CD4-positive, alpha-beta T cell (primary cell): ENCODE results near the gene RGCC. TPM values are rescaled to one million over a fixed set of nuclear protein-coding genes. Genes with fewer than 3 reads are reported as not detected.

ENCODE experiments used
- ATAC-seq: fragments of 200-7000 bp; cut with Tn5 transposase; one replicate; pipeline ENCODE4 v1.10.0; 2022; ENCODE audit warnings: mild to moderate bottlenecking; ENCODE audit not compliant: poor library complexity
- CTCF ChIA-PET: fragments of 350-600 bp; sonication (Branson Sonifier 250); formaldehyde crosslinking; loops from one replicate; lab custom pipeline; 2021; ENCODE audit warnings: antibody characterized with exemption, inconsistent platforms; lab: Charles Lee
- POLR2A ChIA-PET: fragments of 350-600 bp; sonication (Branson Sonifier 250); formaldehyde crosslinking; loops from one replicate; lab custom pipeline; 2021; ENCODE audit warnings: antibody characterized with exemption, inconsistent platforms; lab: Charles Lee
- DNase-seq, 14 experiments: peaks; one replicate each; pipeline ENCODE4 v3.0.0-alpha.2; 2013 to 2020; ENCODE audit warnings: mixed read lengths in 2 of 14
- H3K27ac ChIP-seq, 2 donors: one replicate each; pipeline versions ENCODE4 v1.5.1 to v1.7.0; 2013; ENCODE audit warnings: low read length in 2 of 2, low read depth in 1 of 2, mild to moderate bottlenecking in 1 of 2
- H3K27me3 ChIP-seq, 2 experiments: 1 replicate in 1 of 2; 2 replicates in 1 of 2; pipeline versions ENCODE4 v1.6.1 to v1.7.0; 2013; ENCODE audit warnings: low read length in 2 of 2, control low read depth in 1 of 2, mild to moderate bottlenecking in 1 of 2, moderate library complexity in 1 of 2; ENCODE audit not compliant: insufficient read depth in 2 of 2, control insufficient read depth in 1 of 2
- H3K36me3 ChIP-seq: one replicate; pipeline ENCODE4 v1.6.1; 2013; ENCODE audit warnings: low read length, control low read depth; ENCODE audit not compliant: insufficient read depth
- H3K4me1 ChIP-seq: one replicate; pipeline ENCODE4 v1.6.1; 2013; ENCODE audit warnings: low read length, control low read depth; ENCODE audit not compliant: insufficient read depth
- H3K4me3 ChIP-seq: one replicate; pipeline ENCODE4 v1.5.1; 2013; ENCODE audit warnings: mild to moderate bottlenecking, low read length, moderate library complexity
- H3K9me3 ChIP-seq, 2 experiments: 1 replicate in 1 of 2; 2 replicates in 1 of 2; pipeline versions ENCODE4 v1.6.1 to v1.7.0; 2013; ENCODE audit warnings: low read length in 2 of 2, mild to moderate bottlenecking in 2 of 2, control low read depth in 1 of 2, moderate library complexity in 1 of 2; ENCODE audit not compliant: control insufficient read depth in 1 of 2, insufficient read depth in 1 of 2
- H3K27ac Mint-ChIP-seq: one replicate; pipeline ENCODE4 v1.8.0; 2020; ENCODE audit warnings: mixed read lengths
- H3K27me3 Mint-ChIP-seq: one replicate; pipeline ENCODE4 v1.8.0; 2021; ENCODE audit warnings: mixed read lengths
- H3K36me3 Mint-ChIP-seq: one replicate; pipeline ENCODE4 v1.8.0; 2021; ENCODE audit warnings: low read depth, mixed read lengths
- H3K4me1 Mint-ChIP-seq: one replicate; pipeline ENCODE4 v1.8.0; 2021; ENCODE audit warnings: low read depth, mixed read lengths
- H3K4me3 Mint-ChIP-seq: one replicate; pipeline ENCODE4 v1.8.0; 2020; ENCODE audit warnings: mild to moderate bottlenecking, mixed read lengths
- H3K9me3 Mint-ChIP-seq: one replicate; pipeline ENCODE4 v1.8.0; 2020; ENCODE audit warnings: mixed read lengths
- intact Hi-C, 2 experiments: fragments of 100-400 bp; cut with DNase I in 1 of 2; cut with micrococcal nuclease in 1 of 2; formaldehyde crosslinking; loops; one replicate each; pipeline versions ENCODE4 v1.15.1 to v1.9.0; 2023 to 2025; cut with DNase I, micrococcal nuclease
- total RNA-seq, 174 experiments: library from RNA in 2 of 174; stranded (reverse) in 2 of 174; gene quantifications; one replicate each; pipeline ENCODE4 v1.2.3 and lab custom pipeline; 2021 to 2026
- TF ChIP-seq, protein P1 (sequence below): fragments of 200-600 bp; IDR thresholded peaks from one replicate; pipeline ENCODE4 v1.8.0; 2022; ENCODE audit warnings: antibody characterized with exemption, mild to moderate bottlenecking

Gene RGCC
- total RNA-seq, 2 experiments from 2014 or later: 752 to 758 TPM

- H3K27me3 Mint-ChIP-seq: peaks cover 3% of the 10 kb centered on the region
- H3K27me3 ChIP-seq: no peaks in the 10 kb centered on the region
- H3K36me3 Mint-ChIP-seq: peaks cover 64% of the 10 kb centered on the region
- POLR2A ChIA-PET: interaction anchor here (0.6 to 5.7 kb wide), 14 partner anchors 11 to 280 kb away, joined by 3 to 37 read pairs (median 6); no protein-coding TSS in a partner anchor
- peaks cover 0 to 4% of the 10 kb centered on the region in 2 experiments for H3K9me3 ChIP-seq
- TF ChIP-seq, protein P1, sequence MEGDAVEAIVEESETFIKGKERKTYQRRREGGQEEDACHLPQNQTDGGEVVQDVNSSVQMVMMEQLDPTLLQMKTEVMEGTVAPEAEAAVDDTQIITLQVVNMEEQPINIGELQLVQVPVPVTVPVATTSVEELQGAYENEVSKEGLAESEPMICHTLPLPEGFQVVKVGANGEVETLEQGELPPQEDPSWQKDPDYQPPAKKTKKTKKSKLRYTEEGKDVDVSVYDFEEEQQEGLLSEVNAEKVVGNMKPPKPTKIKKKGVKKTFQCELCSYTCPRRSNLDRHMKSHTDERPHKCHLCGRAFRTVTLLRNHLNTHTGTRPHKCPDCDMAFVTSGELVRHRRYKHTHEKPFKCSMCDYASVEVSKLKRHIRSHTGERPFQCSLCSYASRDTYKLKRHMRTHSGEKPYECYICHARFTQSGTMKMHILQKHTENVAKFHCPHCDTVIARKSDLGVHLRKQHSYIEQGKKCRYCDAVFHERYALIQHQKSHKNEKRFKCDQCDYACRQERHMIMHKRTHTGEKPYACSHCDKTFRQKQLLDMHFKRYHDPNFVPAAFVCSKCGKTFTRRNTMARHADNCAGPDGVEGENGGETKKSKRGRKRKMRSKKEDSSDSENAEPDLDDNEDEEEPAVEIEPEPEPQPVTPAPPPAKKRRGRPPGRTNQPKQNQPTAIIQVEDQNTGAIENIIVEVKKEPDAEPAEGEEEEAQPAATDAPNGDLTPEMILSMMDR: peak; percentile 78
- H3K4me1 Mint-ChIP-seq: peaks cover 65% of the 10 kb centered on the region
- DNase-seq: peak; percentile 48 to 87 (median 65)
- peaks cover 56% of the 10 kb centered on the region for H3K4me1 ChIP-seq
- H3K27ac Mint-ChIP-seq: peak overlapping the region; percentile 98
- H3K4me3 Mint-ChIP-seq: peak overlapping the region; percentile 94
- H3K27ac ChIP-seq: peak overlapping the region; percentile 92 to 93
- peaks cover 45% of the 10 kb centered on the region for H3K36me3 ChIP-seq
- CTCF ChIA-PET: interaction anchor here (1.1 to 3.7 kb wide), 10 partner anchors 9 to 194 kb away, joined by 3 to 49 read pairs (median 4); no protein-coding TSS in a partner anchor
- intact Hi-C loops: loop anchor here (1.0 to 5.0 kb wide), 4 partner anchors 34 to 194 kb away; no protein-coding TSS in a partner anchor
- ATAC-seq: peak; percentile 19
- H3K9me3 Mint-ChIP-seq: no peaks in the 10 kb centered on the region
- peak overlapping the region; percentile 92 for H3K4me3 ChIP-seq
Observed at GRCh38 chr13:41458761-41459431, 1.5 kb downstream of the RGCC start.

DNA sequence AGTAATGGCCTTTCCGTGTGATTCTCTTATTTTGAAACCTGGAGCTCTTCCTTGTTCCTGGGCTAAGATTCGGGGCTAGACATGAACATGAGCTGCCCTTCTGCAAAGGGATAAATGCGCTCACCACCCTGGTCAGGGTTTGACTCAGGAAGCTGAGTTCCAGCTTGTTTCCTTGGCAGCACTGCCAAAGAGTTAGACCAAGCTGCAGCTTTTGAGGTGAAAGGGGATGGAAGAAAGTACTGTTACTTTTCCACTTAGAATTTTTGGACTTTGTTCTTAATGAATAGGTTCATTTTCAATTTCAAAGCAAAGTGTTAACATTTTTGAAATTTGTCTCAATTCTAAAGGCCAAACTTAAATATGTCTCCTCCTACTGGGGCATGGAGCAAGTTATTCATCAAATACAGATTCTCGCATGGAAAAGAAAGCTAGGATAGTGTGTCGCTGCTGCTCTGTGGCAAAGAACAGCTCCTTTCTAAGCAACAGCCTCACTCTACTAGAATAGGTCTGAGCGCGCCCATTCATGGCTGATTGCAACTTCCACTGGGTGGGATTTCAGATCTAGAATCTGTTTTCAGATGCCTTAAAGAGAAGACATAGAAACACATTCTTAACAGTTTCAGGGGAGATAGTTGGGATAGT, 2.2 kb downstream of the RGCC start:
- Histone ChIP-seq H3K27ac (peak overlapping the region; percentile 92 to 93), H3K9me3 (no peaks in the 10 kb centered on the region), H3K4me3 (peak overlapping the region; percentile 92), H3K27me3 (no peaks in the 10 kb centered on the region), H3K4me1 (peaks cover 62% of the 10 kb centered on the region), H3K36me3 (peaks cover 52% of the 10 kb centered on the region)
- Mint-ChIP-seq H3K9me3 (no peaks in the 10 kb centered on the region), H3K4me3 (peak overlapping the region; percentile 94), H3K36me3 (peaks cover 68% of the 10 kb centered on the region), H3K27me3 (peaks cover 3% of the 10 kb centered on the region), H3K4me1 (peaks cover 71% of the 10 kb centered on the region), H3K27ac (peak overlapping the region; percentile 98)
- intact Hi-C loops: loop anchor here (1.0 to 10.0 kb wide), 8 partner anchors 34 to 585 kb away; partner anchors contain the start of gene DGKH (in 1 of the 2)
- ATAC-seq (no peak), DNase-seq (peak in 2 of 14 experiments; percentile 23 to 43)
- TF ChIP-seq, protein P1: no peak
- POLR2A ChIA-PET: interaction anchor here (0.6 to 5.7 kb wide), 16 partner anchors 10 to 280 kb away, joined by 3 to 37 read pairs (median 6); no protein-coding TSS in a partner anchor
- CTCF ChIA-PET: interaction anchor here (1.2 to 3.7 kb wide), 10 partner anchors 8 to 193 kb away, joined by 3 to 49 read pairs (median 5); no protein-coding TSS in a partner anchor

DNA sequence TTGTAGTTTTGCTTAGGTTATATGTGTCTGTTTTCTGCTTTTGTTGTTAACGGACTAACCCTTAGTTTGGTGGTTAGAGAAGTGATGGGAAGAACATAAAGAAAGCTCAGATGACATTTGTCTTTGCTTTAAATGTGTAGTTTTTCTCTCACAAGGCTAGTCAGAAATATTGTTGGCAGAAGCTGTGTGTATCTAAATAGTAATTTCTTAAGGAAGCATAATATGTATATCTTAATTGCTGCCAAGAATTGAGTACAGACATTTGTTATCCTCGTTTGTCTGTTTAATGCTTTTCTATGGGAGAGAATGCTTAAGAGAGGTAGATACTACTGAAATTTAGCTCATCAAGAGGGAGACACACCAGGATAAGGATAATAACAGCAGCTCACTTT, 2.7 kb downstream of the RGCC start:
- Mint-ChIP-seq H3K27ac (peak overlapping the region; percentile 98), H3K36me3 (peaks cover 73% of the 10 kb centered on the region), H3K4me3 (peak overlapping the region; percentile 94), H3K4me1 (peaks cover 76% of the 10 kb centered on the region), H3K9me3 (no peaks in the 10 kb centered on the region), H3K27me3 (peaks cover 3% of the 10 kb centered on the region)
- ATAC-seq: no peak
- Histone ChIP-seq H3K27ac (peak overlapping the region; percentile 92 to 93), H3K9me3 (no peaks in the 10 kb centered on the region), H3K36me3 (peaks cover 52% of the 10 kb centered on the region), H3K27me3 (no peaks in the 10 kb centered on the region), H3K4me3 (peak overlapping the region; percentile 92), H3K4me1 (peaks cover 67% of the 10 kb centered on the region)
- CTCF ChIA-PET: interaction anchor here (1.0 to 3.7 kb wide), 9 partner anchors 8 to 193 kb away, joined by 3 to 49 read pairs (median 4); no protein-coding TSS in a partner anchor
- TF ChIP-seq, protein P1: no peak
- intact Hi-C loops: loop anchor here (5.0 to 10.0 kb wide), 4 partner anchors 37 to 585 kb away; partner anchors contain the start of gene DGKH (in 1 of the 2)
- DNase-seq: no peak
- POLR2A ChIA-PET: interaction anchor here (0.7 to 5.7 kb wide), 11 partner anchors 9 to 193 kb away, joined by 3 to 37 read pairs (median 5); no protein-coding TSS in a partner anchor
